ENCODE results near the gene ANKRD13A.
"Not testable (repeated sequence)": the region's sequence is repeated elsewhere in the genome, so short reads cannot be mapped to it uniquely, and the experiment has no call there.

GRCh38 chr12:110055375-110056352 is 56.4 kb downstream of the ANKRD13A start:
- not testable (repeated sequence) for TF ChIP-seq EZH2 (IDR thresholded peaks at IDR 0.05; ENCODE audit: borderline replicate concordance, low read depth, low read length, severe bottlenecking); POLR2A (IDR thresholded peaks at IDR 0.05; ENCODE audit: low read depth, low read length); CTCF (IDR thresholded peaks at IDR 0.05; ENCODE audit: extremely low read depth in 1 of 2, insufficient read depth in 1 of 2, low read depth in 1 of 2, low read length in 2 of 2)
